Measurements from ENCODE around the gene RNASE7.

DNA sequence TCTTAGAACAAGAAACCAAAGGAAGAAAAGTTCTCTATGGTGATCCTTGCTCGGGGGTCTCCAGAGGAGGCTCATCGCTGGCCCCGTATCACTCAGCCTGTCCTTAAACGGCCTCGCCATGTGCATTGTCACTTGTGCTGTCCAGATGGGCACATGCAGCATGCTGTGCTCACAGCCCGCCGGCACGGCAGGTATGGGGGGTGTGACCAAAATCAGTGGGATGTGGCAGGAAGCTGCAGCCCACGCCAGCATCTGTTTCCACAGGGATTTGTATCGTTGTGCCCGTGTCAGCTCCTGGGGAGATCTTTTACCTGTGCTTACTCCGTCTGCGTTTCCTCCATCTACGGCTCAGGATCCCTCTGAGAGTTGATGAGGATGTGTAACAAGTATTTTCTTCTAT is 45.6 kb upstream of the RNASE7 start:
- TF ChIP-seq, protein P1, sequence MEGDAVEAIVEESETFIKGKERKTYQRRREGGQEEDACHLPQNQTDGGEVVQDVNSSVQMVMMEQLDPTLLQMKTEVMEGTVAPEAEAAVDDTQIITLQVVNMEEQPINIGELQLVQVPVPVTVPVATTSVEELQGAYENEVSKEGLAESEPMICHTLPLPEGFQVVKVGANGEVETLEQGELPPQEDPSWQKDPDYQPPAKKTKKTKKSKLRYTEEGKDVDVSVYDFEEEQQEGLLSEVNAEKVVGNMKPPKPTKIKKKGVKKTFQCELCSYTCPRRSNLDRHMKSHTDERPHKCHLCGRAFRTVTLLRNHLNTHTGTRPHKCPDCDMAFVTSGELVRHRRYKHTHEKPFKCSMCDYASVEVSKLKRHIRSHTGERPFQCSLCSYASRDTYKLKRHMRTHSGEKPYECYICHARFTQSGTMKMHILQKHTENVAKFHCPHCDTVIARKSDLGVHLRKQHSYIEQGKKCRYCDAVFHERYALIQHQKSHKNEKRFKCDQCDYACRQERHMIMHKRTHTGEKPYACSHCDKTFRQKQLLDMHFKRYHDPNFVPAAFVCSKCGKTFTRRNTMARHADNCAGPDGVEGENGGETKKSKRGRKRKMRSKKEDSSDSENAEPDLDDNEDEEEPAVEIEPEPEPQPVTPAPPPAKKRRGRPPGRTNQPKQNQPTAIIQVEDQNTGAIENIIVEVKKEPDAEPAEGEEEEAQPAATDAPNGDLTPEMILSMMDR (IDR thresholded peaks at IDR 0.05; ENCODE audit: low read depth, low read length, poor library complexity, severe bottlenecking), result no peak
- no peak for TF ChIP-seq EZH2phosphoT487 (IDR thresholded peaks at IDR 0.05; ENCODE audit: borderline replicate concordance, low read length)

Measured in DOHH2 (cell line).